Stimulated activated CD8-positive, alpha-beta memory T cell treated with anti-CD3 and anti-CD28 coated beads, Interleukin-4, amount 100 ng/mL, for 48 hours (primary cell): ENCODE results near the gene AMIGO1.
"Not testable (repeated sequence)": the region's sequence is repeated elsewhere in the genome, so short reads cannot be mapped to it uniquely, and the experiment has no call there.

Experiments used
- DNase-seq: peaks from one replicate; pipeline ENCODE4 v3.0.0-alpha.2; 2020

AMIGO1 gene

GRCh38 chr1:109482791-109483671 is 26.5 kb downstream of the AMIGO1 start:
- no peak for DNase-seq

GRCh38 chr1:109482242-109482641 is 27.3 kb downstream of the AMIGO1 start:
- DNase-seq, result no peak

GRCh38 chr1:109481646-109482045 is 27.9 kb downstream of the AMIGO1 start:
- DNase-seq, result no peak

- no peak for DNase-seq
These were observed 29.6 kb downstream of the AMIGO1 start for GRCh38 chr1:109479901-109480300.

- DNase-seq, result no peak
These were observed 30.2 kb downstream of the AMIGO1 start for GRCh38 chr1:109479311-109479710.

GRCh38 chr1:109478806-109479205 is 30.7 kb downstream of the AMIGO1 start:
- DNase-seq, result no peak

GRCh38 chr1:109477821-109478220 is 31.7 kb downstream of the AMIGO1 start:
- DNase-seq, result no peak

- DNase-seq, result no peak
These were observed 32.7 kb downstream of the AMIGO1 start for GRCh38 chr1:109476825-109477224.

- DNase-seq, result no peak
These were observed 34.3 kb downstream of the AMIGO1 start for GRCh38 chr1:109475261-109475660.

- no peak for DNase-seq
These were observed 34.8 kb downstream of the AMIGO1 start for GRCh38 chr1:109474697-109475096.

GRCh38 chr1:109473284-109474057 is 36.1 kb downstream of the AMIGO1 start:
- DNase-seq, result not testable (repeated sequence)

GRCh38 chr1:109472779-109473178 is 36.7 kb downstream of the AMIGO1 start:
- DNase-seq, result no peak

GRCh38 chr1:109470245-109470644 is 39.3 kb downstream of the AMIGO1 start:
- DNase-seq, result no peak

- no peak for DNase-seq
These were observed 40.6 kb downstream of the AMIGO1 start for GRCh38 chr1:109468903-109469302.

- DNase-seq, result no peak
These were observed 41.5 kb downstream of the AMIGO1 start for GRCh38 chr1:109468061-109468460.

- DNase-seq, result no peak
These were observed 42.2 kb downstream of the AMIGO1 start for GRCh38 chr1:109467301-109467777.

- DNase-seq, result peak; percentile 47
These were observed 42.9 kb downstream of the AMIGO1 start, which contains the start of gene SYPL2 for GRCh38 chr1:109466452-109467300. TSS of gene SYPL2 (plus strand) at chr1:109466546. CDS start at chr1:109466844, 298 bp downstream.

GRCh38 chr1:109466125-109466451 is 43.4 kb downstream of the AMIGO1 start:
- DNase-seq, result no peak

GRCh38 chr1:109457819-109458218 is 51.7 kb downstream of the AMIGO1 start:
- no peak for DNase-seq

- DNase-seq, result no peak
These were observed 54.9 kb downstream of the AMIGO1 start for GRCh38 chr1:109454497-109455133.
